T1000 (cell line): ENCODE measurements around the gene MOGAT2.

ENCODE experiments used
- DNase-seq: peaks from one replicate; lab custom pipeline; 2025; ENCODE audit warnings: mixed read lengths; lab: John Stamatoyannopoulos, UW

The MOGAT2 gene

DNA sequence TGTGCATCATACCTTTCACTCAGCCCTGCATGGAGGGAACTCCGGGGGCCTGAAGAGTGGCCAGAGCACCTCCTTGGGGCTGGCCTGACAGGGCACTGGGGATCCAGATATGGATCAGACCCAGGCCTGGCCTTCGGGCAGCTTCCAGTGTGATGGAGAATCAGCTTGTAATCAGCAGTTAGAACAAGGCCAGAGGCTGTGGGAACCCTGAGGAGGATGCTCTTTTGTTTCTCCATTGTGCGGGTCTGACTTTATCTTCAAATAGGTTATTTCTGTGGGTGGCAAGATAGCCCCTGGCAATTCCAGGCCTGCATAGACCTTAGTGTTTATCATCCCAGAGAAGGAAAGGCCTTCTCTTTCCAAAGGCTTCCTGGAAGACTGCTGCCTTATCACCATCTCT, 63.2 kb downstream of the MOGAT2 start:
- DNase-seq = no peak

DNA sequence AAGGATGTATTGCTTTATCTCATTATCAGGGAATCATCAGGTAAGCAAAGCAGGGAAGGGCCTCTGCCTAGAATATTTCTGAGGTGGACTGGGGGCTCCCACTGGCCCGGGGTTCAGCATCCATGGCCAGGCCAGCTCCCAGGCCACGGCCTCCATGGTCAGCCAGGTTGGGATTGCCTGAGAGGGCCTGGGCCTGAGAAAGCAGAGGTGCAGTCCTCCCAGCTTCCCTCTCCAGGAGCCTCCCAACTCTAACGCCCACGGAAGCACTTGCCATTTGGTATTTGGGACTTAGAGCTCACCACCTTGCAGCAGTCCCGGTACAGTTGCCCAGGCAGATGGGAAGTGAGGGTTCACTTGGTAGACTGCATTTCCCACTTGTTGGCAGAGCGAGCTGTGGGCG, 63.7 kb downstream of the MOGAT2 start:
- no peak for DNase-seq

DNA sequence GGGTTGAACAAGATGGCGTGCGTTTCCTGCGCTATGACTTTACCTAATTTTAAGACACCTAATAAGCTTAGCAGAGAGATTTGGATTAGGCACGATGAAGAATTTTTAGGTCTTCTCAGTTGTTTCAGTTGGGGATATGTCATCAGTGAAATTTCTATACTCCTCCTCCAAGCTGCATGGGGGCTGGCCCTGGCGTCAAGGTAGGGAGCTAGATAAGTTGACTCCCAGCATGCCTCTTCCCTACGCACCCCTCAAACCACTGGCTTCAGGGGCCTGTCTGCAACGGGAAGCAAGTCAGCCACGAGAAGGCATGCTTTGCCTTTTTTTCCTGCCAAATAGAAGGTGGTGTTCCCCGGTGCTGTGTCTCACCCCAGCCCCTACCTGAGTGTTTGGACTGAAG, 64.2 kb downstream of the MOGAT2 start:
- DNase-seq = no peak
